GM18951 (cell line): ENCODE data around the gene BRSK2.

Experiments
- POLR2A ChIP-seq: IDR thresholded peaks from 4 replicates; pipeline ENCODE4 v1.6.1; 2011; ENCODE audit warnings: mild to moderate bottlenecking; ENCODE audit not compliant: insufficient read length, insufficient read depth; ENCODE audit errors: extremely low read depth
- in situ Hi-C: fragments of 300-500 bp; cut with MboI; formaldehyde crosslinking; loops from one replicate; pipeline ENCODE4 v1.12.0; 2022; ENCODE audit warnings: low sequenced_read_pairs, mixed read lengths, inconsistent platforms; ENCODE audit not compliant: unreplicated experiment

The BRSK2 gene

GRCh38 chr11:1399386-1400316, 9.9 kb downstream of the BRSK2 start:
- in situ Hi-C loops: no loop called here
- TF ChIP-seq POLR2A: no peak

GRCh38 chr11:1400317-1401170, 10.8 kb downstream of the BRSK2 start:
- in situ Hi-C loops: no loop called here
- TF ChIP-seq POLR2A: no peak

DNA sequence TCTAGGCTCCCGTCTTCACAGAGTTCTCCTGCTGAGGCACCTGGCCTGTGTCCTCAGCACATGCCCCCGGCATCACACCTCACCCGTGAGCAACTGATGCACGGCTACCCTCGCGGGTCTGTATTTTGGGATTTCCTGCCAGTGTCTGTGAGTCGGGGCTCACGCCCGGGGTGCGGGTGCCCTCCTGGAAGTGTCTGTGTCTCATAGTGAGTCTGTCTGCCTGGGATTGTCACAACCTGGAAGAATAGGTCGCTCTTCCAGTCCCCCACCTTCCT, 11.4 kb downstream of the BRSK2 start:
- TF ChIP-seq POLR2A: no peak
- in situ Hi-C loops: no loop called here

GRCh38 chr11:1401656-1402221, 12.0 kb downstream of the BRSK2 start:
- TF ChIP-seq POLR2A: no peak
- in situ Hi-C loops: no loop called here

- in situ Hi-C loops: no loop called here
- no peak for TF ChIP-seq POLR2A
Observed at GRCh38 chr11:1402355-1403077, 12.8 kb downstream of the BRSK2 start.

DNA sequence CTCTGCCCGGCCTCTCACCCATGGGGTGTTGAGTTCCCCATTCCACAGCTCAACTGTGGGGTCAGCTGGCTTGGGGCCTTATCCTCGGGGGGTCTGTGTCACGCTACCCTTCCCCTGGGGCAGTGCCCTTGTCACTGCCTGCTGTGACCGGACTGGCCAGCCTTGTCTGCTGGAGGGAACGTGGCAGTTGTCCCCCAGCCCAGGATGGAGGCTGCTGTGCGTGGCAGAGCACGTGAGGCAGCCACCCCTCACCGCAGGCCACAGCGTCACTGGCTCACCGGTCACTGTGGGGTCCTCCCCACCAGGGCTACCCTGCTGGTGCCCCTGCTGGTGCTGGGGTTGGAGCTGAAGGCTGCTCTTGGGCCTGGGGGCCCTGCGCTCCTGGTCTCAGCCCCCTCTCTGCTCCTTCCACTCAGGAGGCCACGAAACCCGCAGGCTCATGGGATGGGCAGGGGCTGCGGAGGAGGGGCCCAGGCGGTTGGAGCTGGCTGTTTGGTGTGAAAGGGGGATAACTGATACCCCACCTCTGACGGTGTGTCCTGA, 13.4 kb downstream of the BRSK2 start:
- in situ Hi-C loops: no loop called here

GRCh38 chr11:1403721-1404460, 14.2 kb downstream of the BRSK2 start:
- in situ Hi-C loops: no loop called here
- no peak for TF ChIP-seq POLR2A

More for the DNA sequence above, 13.4 kb downstream of the BRSK2 start:
- TF ChIP-seq POLR2A: no peak

GRCh38 chr11:1404461-1405185, 14.9 kb downstream of the BRSK2 start:
- in situ Hi-C loops: no loop called here
- no peak for TF ChIP-seq POLR2A

DNA sequence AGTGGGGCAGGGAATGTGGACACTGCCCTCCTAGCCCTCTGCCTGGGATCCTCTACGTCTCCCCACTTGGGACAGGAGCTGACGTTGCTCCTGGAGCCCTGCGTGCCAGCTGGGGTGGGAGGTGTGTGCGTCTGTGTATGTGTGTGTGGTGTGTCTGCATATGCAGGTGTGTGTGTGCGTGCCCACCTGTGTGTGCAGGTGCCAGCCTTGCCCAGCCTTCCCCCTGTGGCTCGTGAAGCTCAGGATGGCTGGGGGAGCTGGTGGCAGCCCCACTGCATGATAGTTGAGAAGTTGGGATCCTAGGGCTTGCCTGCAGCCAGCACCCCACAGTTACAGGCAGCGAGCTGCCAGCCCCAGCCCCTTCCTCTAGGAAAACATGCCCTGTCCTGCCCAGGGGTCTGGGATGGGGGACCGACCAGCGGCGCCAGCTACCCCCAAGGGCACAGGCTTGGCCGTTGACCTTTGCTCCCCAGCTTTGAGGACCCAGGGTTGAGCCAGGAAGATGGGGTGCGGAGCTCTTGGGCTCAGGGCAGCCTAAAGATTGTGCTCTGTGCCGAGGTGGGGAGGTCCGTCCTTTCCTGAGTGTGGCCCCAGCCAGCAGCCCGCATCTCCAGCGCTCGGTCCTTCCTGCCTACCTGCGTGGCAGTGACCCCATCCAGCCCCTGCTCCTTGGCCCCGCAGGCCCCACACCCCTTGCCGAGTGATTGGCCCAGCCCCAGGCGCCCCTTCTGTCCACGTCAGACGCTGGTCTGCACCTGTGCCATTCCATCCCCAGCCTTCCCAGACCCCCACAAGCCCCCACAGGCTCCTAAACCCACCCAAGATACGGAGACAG, 15.7 kb downstream of the BRSK2 start:
- in situ Hi-C loops: no loop called here
- TF ChIP-seq POLR2A: no peak

DNA sequence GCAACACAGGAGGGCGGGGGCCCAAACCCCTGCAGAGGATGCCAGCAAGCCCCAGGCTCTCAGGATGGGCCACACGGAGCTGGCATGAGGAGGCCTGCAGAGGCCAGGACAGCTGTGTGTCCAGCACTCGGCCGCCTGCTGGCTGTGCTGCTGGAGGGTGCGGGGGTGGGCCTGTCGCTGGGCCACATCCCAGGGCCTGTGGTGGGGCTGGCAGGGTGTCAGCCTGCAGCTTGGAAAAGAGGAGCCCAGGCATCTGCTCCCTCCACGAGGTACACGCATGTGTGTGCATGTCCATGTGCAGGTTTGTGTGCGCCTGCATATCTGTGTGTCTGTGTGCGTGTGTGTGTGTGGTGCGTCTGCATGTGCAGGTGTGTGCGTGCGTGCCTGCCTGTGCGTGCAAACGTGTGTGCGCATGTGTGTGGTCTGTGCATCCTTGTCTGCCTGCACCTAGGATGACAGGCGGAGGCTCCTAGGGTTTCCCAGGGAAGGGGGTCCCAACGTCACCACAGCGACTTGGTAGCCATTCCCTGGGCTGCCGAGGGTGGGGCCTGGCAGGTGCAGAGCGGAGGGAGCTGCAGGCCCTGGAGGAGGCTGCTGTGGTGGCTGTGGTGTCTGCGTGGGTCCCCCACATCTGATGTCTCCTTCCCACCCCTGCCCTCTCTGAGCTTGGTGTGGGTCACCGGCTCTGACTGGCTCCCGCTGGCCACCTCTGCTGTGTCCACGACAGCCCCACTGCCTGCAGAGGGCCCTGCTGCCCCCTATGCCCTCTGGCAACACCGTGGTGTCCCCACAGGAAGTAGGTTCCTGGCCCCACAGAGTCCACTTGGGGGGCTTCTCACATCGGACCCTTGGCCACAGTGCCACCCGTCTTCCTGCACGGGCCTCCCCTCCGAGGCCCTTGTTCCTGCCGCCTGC, 17.1 kb downstream of the BRSK2 start:
- no peak for TF ChIP-seq POLR2A
- in situ Hi-C loops: no loop called here
